IMR-90 (cell line): ENCODE results near the gene HRH3. TPM values are rescaled to one million over a fixed set of nuclear protein-coding genes. Genes with fewer than 3 reads are reported as not detected.

Experiments
- ATAC-seq: fragments of 200-7000 bp; cut with Tn5 transposase; 2 replicates; pipeline ENCODE4 v1.9.1; 2020; ENCODE audit warnings: low read depth, mild to moderate bottlenecking, moderate library complexity
- BruUV-seq: library from RNA; stranded (reverse); fragments of 400-500 nt; replicated peaks from 2 replicates; lab custom pipeline; 2021; lab: Mats Ljungman, UMichigan
- CTCF ChIA-PET: fragments of 300-600 bp; formaldehyde crosslinking; extraction: SDS; loops from one replicate; lab custom pipeline; 2021; ENCODE audit warnings: antibody characterized with exemption; lab: Yijun Ruan, JAX
- POLR2A ChIA-PET: fragments of 300-600 bp; sonication (Branson Sonifier 250); formaldehyde crosslinking; loops from one replicate; lab custom pipeline; 2022; ENCODE audit warnings: antibody characterized with exemption; ENCODE audit not compliant: unreplicated experiment; lab: Charles Lee
- DNase-seq: peaks from one replicate; pipeline ENCODE4 v3.0.0; 2013
- H2AFZ ChIP-seq: replicated peaks from 2 replicates; pipeline ENCODE3; 2013; ENCODE audit warnings: low read length, mild to moderate bottlenecking; ENCODE audit not compliant: poor library complexity
- H2AK5ac ChIP-seq: 2 replicates; pipeline ENCODE4 v1.6.1; 2013; ENCODE audit warnings: low read depth, low read length, inconsistent platforms
- H2AK9ac ChIP-seq: replicated peaks from 2 replicates; pipeline ENCODE3; 2013; ENCODE audit warnings: mild to moderate bottlenecking, low read depth, low read length, moderate library complexity; ENCODE audit not compliant: poor library complexity
- H2BK120ac ChIP-seq: 2 replicates; pipeline ENCODE4 v1.6.1; 2013; ENCODE audit warnings: low read depth, low read length, inconsistent platforms
- H2BK15ac ChIP-seq: 3 replicates; pipeline ENCODE4 v1.6.1; 2013; ENCODE audit warnings: low read depth, low read length, inconsistent platforms
- H2BK20ac ChIP-seq: 2 replicates; pipeline ENCODE4 v1.6.1; 2013; ENCODE audit warnings: low read depth, mild to moderate bottlenecking, inconsistent platforms, low read length, moderate library complexity
- H2BK5ac ChIP-seq: 2 replicates; pipeline ENCODE4 v1.6.1; 2013; ENCODE audit warnings: mild to moderate bottlenecking, low read depth, low read length, inconsistent platforms; ENCODE audit not compliant: poor library complexity, severe bottlenecking
- H3K14ac ChIP-seq: replicated peaks from 2 replicates; pipeline ENCODE4 v1.6.1; 2013; ENCODE audit warnings: low read depth, low read length, inconsistent platforms
- H3K18ac ChIP-seq: 2 replicates; pipeline ENCODE4 v1.6.1; 2013; ENCODE audit warnings: low read depth, low read length, control low read depth
- H3K23ac ChIP-seq: 2 replicates; pipeline ENCODE4 v1.6.1; 2013; ENCODE audit warnings: low read depth, low read length, inconsistent platforms
- H3K27ac ChIP-seq: 2 replicates; pipeline ENCODE4 v1.5.1; 2013; ENCODE audit warnings: mild to moderate bottlenecking, control low read depth, low read length; ENCODE audit not compliant: insufficient read depth
- H3K27me3 ChIP-seq: 2 replicates; pipeline ENCODE4 v1.6.1; 2013; ENCODE audit warnings: low read length; ENCODE audit not compliant: control insufficient read depth, insufficient read depth
- H3K36me3 ChIP-seq: 2 replicates; pipeline ENCODE4 v1.6.1; 2013; ENCODE audit warnings: low read length, mixed read lengths; ENCODE audit not compliant: control insufficient read depth, insufficient read depth
- H3K4ac ChIP-seq: 2 replicates; pipeline ENCODE4 v1.6.1; 2013; ENCODE audit warnings: low read depth, low read length, inconsistent platforms
- H3K4me1 ChIP-seq: 2 replicates; pipeline ENCODE4 v1.6.1; 2013; ENCODE audit warnings: low read length, mixed read lengths; ENCODE audit not compliant: control insufficient read depth, insufficient read depth
- H3K4me2 ChIP-seq: 2 replicates; pipeline ENCODE4 v1.6.1; 2013; ENCODE audit warnings: low read depth, mild to moderate bottlenecking, control low read depth, low read length, moderate library complexity
- H3K4me3 ChIP-seq: 2 replicates; pipeline ENCODE4 v1.5.1; 2013; ENCODE audit warnings: low read depth, mild to moderate bottlenecking, control low read depth, low read length, moderate library complexity; ENCODE audit not compliant: insufficient read depth
- H3K56ac ChIP-seq: 2 replicates; pipeline ENCODE4 v1.6.1; 2013; ENCODE audit warnings: low read length, inconsistent platforms; ENCODE audit not compliant: insufficient read depth; ENCODE audit errors: extremely low read depth
- H3K79me1 ChIP-seq, 2 experiments: 2 replicates each; pipeline ENCODE4 v1.6.1; 2013; ENCODE audit warnings: low read length in 2 of 2, inconsistent platforms in 1 of 2, low read depth in 1 of 2
- H3K9ac ChIP-seq: 2 replicates; pipeline ENCODE4 v1.6.1; 2013; ENCODE audit warnings: low read depth, low read length, control low read depth
- H3K9me1 ChIP-seq: 2 replicates; pipeline ENCODE4 v1.6.1; 2013; ENCODE audit warnings: low read length, inconsistent platforms; ENCODE audit not compliant: insufficient read depth
- H3K9me3 ChIP-seq: 2 replicates; pipeline ENCODE4 v1.6.1; 2013; ENCODE audit warnings: low read length; ENCODE audit not compliant: control insufficient read depth, insufficient read depth
- H4K20me1 ChIP-seq: 2 replicates; pipeline ENCODE4 v1.6.1; 2013; ENCODE audit warnings: low read length, inconsistent platforms; ENCODE audit not compliant: insufficient read depth
- H4K5ac ChIP-seq: 2 replicates; pipeline ENCODE4 v1.6.1; 2013; ENCODE audit warnings: mild to moderate bottlenecking, low read depth, low read length, control low read depth
- H4K8ac ChIP-seq, 2 experiments: 2 replicates each; pipeline ENCODE4 v1.6.1; 2013; ENCODE audit warnings: low read depth in 2 of 2, low read length in 2 of 2, control low read depth in 1 of 2, inconsistent platforms in 1 of 2
- H4K91ac ChIP-seq: 2 replicates; pipeline ENCODE4 v1.6.1; 2013; ENCODE audit warnings: low read depth, low read length, inconsistent platforms; ENCODE audit not compliant: insufficient read depth
- CHD1 ChIP-seq: IDR thresholded peaks from 2 replicates; pipeline ENCODE4 v1.6.1; 2012; ENCODE audit warnings: low read depth, low read length, improper control_type of control experiment
- FOS ChIP-seq: fragments of 150-350 bp; IDR thresholded peaks from 2 replicates; pipeline ENCODE4 v1.6.1; 2016; ENCODE audit warnings: low read depth, low read length
- NFE2L2 ChIP-seq: fragments of 150-350 bp; IDR thresholded peaks from 2 replicates; pipeline ENCODE4 v1.6.1; 2016; ENCODE audit warnings: low read depth, mild to moderate bottlenecking, low read length
- USF2 ChIP-seq: fragments of 150-350 bp; IDR thresholded peaks from 2 replicates; pipeline ENCODE4 v1.6.1; 2017; ENCODE audit warnings: mild to moderate bottlenecking, antibody characterized with exemption, low read length, low read depth
- WGBS, 2 experiments: methylation state at CpG; one replicate each; pipeline versions ENCODE4 v1.1.5 to v1.1.7; 2013; ENCODE audit warnings: missing lambda C conversion rate in 2 of 2; ENCODE audit not compliant: insufficient read length in 1 of 2; ENCODE audit errors: extremely low coverage in 2 of 2; 5-methylcytosine and 5-hydroxymethylcytosine counted together
- dilution Hi-C: fragments of 300-500 bp; cut with HindIII; formaldehyde crosslinking; loops from one replicate; pipeline ENCODE4 v1.14.3; 2018; ENCODE audit warnings: low sequenced_read_pairs; ENCODE audit not compliant: unreplicated experiment
- in situ Hi-C: fragments of 300-500 bp; cut with MboI; formaldehyde crosslinking; loops from 3 replicates; pipeline ENCODE4 v1.14.3; 2019; ENCODE audit warnings: low sequenced_read_pairs, inconsistent platforms, mixed read lengths
- intact Hi-C: fragments of 100-400 bp; cut with micrococcal nuclease; formaldehyde crosslinking; loops from 2 replicates; pipeline ENCODE4 v1.10.0; 2022
- polyA plus RNA-seq, 3 experiments: library from polyadenylated mRNA; depleted of rRNA; stranded (reverse); fragments of >200 nt; gene quantifications; 2 replicates each; pipeline ENCODE4 v1.2.3, GENCODE V29; 2012; ENCODE audit warnings: low replicate concordance in 1 of 3
- total RNA-seq: library from RNA; depleted of rRNA; stranded (reverse); fragments of >200 nt; gene quantifications from 2 replicates; pipeline ENCODE4 v1.2.3, GENCODE V29; 2012

The HRH3 gene
- total and polyA plus RNA-seq, 2 of the 4 experiments (the other 2 are of a cell fraction): not detected

- Histone ChIP-seq H3K4me1 (no peaks in the 10 kb centered on the region), H2AK9ac (no peak overlapping the region)
- POLR2A ChIA-PET: no interaction called here
Observed at GRCh38 chr20:62230696-62231095, 10.6 kb upstream of the HRH3 start.

More at GRCh38 chr20:62230696-62231095, 10.6 kb upstream of the HRH3 start:
- Histone ChIP-seq H4K5ac (no peak overlapping the region), H3K36me3 (no peaks in the 10 kb centered on the region), H3K4ac (no peak overlapping the region), H2BK15ac (no peak overlapping the region), H3K23ac (no peak overlapping the region), H3K27me3 (peaks cover 46% of the 10 kb centered on the region), H3K27ac (no peak overlapping the region), H2AFZ (peak overlapping the region; percentile 5), H2BK5ac (peak overlapping the region; percentile 60), H3K4me3 (no peak overlapping the region), H4K8ac (no peak overlapping the region), H3K56ac (no peak overlapping the region), H4K91ac (no peak overlapping the region), H3K4me2 (no peak overlapping the region), H3K18ac (no peak overlapping the region), H3K9me1 (no peaks in the 10 kb centered on the region), H2BK20ac (no peak overlapping the region), H3K9ac (no peak overlapping the region), H4K20me1 (peaks cover 4% of the 10 kb centered on the region; the same call in 1 of the 2 replicates), H2BK120ac (no peak overlapping the region), H3K9me3 (peaks cover 4% of the 10 kb centered on the region), H3K14ac (no peak overlapping the region), H3K79me1 (no peaks in the 10 kb centered on the region), H2AK5ac (no peak overlapping the region)
- dilution Hi-C loops (no loop called here), intact Hi-C loops (no loop called here), in situ Hi-C loops (no loop called here)
- CTCF ChIA-PET: no interaction called here
- WGBS, 2 experiments: 63% methylated on average over 4 of the region's 10 CpGs; no CpG with 5 or more reads in 1 of the 2 experiments
- BruUV-seq: no TSS peak
- ATAC-seq (no peak), DNase-seq (no peak)
- TF ChIP-seq FOS (no peak), CHD1 (no peak), NFE2L2 (no peak), USF2 (no peak)
